Stimulated activated CD4-positive, alpha-beta T cell treated with anti-CD3 and anti-CD28 coated beads, Interleukin-1b, Interleukin-23, amount 100 ng/mL, for 48 hours (primary cell): ENCODE results near the gene SMPD3.
A peak's percentile ranks its signal among the peaks of the same experiment; 100 is the strongest.

Source experiments
- DNase-seq: peaks from one replicate; pipeline ENCODE4 v3.0.0-alpha.2; 2020

SMPD3 gene

GRCh38 chr16:68319185-68319908, 129.0 kb downstream of the SMPD3 start:
- DNase-seq: peak; percentile 68

DNA sequence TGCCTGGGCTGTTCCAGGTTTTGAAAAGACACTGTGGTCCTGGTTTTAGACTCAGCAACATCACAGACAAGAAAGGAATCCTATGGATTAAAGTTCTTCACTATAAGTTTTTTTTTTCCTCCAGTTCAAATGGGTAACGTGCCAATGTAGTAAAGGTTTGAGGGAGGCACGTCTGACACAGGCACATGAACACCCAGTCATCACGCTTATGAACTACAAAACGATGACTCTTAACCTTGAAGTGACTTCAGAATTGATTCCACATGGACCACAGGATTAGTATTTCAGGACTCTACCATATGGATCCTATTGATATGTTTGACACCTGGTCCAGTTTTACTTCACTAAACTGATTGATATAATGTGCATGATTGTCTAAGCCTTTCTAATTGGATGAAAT, 135.2 kb downstream of the SMPD3 start:
- no peak for DNase-seq

DNA sequence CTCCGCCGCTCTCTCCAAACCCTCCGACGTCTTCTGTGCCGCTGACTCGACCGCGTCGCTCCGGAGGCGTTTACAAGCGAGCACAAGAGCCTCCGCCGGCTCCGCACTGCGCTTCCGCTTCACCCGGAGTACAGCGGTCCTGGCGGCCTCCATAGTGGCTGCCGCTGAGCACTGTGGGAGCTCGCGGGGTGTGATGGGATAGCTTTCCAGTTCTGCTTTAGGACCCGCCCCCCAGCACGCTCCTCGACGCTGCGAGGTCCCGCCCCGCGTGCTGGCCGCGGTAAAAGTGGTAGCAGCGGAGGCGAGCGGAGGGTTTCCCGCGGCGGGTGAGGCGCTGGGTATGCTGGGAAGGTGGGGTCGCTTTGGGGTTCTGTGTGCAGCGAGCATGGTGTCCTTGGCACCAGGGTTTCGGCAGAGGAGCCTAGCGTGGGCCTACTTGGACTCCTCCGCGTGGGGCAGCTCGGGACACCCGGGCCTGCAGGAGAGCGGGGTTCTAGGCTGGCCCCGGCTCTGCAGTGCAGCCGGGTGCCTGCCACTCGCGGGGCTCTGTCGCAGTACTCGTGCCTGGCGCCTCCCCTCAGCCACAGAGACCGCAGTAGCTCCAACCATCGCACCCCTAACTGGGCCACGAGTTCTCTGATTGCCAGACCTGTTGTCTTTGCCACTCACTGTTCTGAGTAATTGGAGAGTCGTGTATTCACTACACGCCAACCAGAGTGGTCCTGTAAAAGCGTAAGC, 137.4 kb downstream of the SMPD3 start, which contains the start of the genes PRMT7 and SLC7A6OS:
TSS of gene PRMT7 (plus strand) at position 246 of the 738 bp plus-strand sequence. CDS start 4,961 bp downstream, outside the sequence.
TSS of gene SLC7A6OS (minus strand) at position 173 of the 738 bp plus-strand sequence. CDS start at position 153, 20 bp downstream.
- DNase-seq: peak; percentile 93

DNA sequence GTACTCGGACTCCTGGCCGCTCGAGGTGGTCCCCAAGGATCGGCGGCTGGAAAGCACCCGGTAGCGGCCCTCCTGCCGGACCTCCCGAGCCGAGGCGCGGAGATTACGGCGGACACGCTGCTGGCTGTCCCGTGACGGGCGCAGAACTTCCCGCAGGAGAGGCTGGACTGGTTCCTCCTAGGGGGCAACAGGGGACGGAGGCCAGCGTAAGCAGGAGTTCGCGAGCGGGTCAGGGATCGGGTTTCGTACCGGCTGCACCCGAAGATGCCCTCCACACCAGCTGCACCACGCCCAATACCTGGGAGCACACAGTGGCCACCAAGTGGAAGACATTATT, 137.9 kb downstream of the SMPD3 start:
- DNase-seq: no peak

- DNase-seq: no peak
Measured at GRCh38 chr16:68309799-68310198, 138.5 kb downstream of the SMPD3 start.
